ENCODE measurements around the gene GNG4. TPM values are rescaled to one million over a fixed set of nuclear protein-coding genes. Genes with fewer than 3 reads are reported as not detected.

GNG4 gene
- not detected for polyA plus RNA-seq

GRCh38 chr1:235649368-235650163 lies at the start of gene GNG4:
TSS of gene GNG4 (minus strand) at chr1:235649784. CDS start at chr1:235583838, 65,946 bp downstream.
- peaks cover 3 to 13% (median 11%) of the 10 kb centered on the region in 3 donors for H3K9me3 Mint-ChIP-seq
- H3K36me3 Mint-ChIP-seq = peaks cover 2% of the 10 kb centered on the region
- peak within 1 kb of the TSS; percentile 82 to 93 (median 88) for H3K4me3 Mint-ChIP-seq
- peak within 1 kb of the TSS; percentile 35 to 43 (median 35) for H3K27ac Mint-ChIP-seq
- peaks cover 52% of the 10 kb centered on the region for H3K27me3 Mint-ChIP-seq
- H3K4me1 Mint-ChIP-seq = peaks cover 10 to 15% (median 11%) of the 10 kb centered on the region in 3 donors

GRCh38 chr1:235697508-235697907 lies 47.9 kb upstream of the GNG4 start:
- peaks cover 31% of the 10 kb centered on the region for H3K36me3 Mint-ChIP-seq
- H3K4me3 Mint-ChIP-seq = no peak overlapping the region
- H3K27ac Mint-ChIP-seq = peak overlapping the region in 1 of 3 donors; percentile 11
- no peaks in the 10 kb centered on the region for H3K4me1 Mint-ChIP-seq
- no peaks in the 10 kb centered on the region for H3K9me3 Mint-ChIP-seq
- H3K27me3 Mint-ChIP-seq = no peaks in the 10 kb centered on the region

- Mint-ChIP-seq H3K4me3 (no peak overlapping the region), H3K27me3 (no peaks in the 10 kb centered on the region), H3K9me3 (no peaks in the 10 kb centered on the region), H3K4me1 (no peaks in the 10 kb centered on the region), H3K27ac (peak overlapping the region in 1 of 3 donors; percentile 5), H3K36me3 (peaks cover 12% of the 10 kb centered on the region)
Measured at GRCh38 chr1:235689356-235689755, 39.8 kb upstream of the GNG4 start.

GRCh38 chr1:235688096-235688495 lies 38.5 kb upstream of the GNG4 start:
- H3K27ac Mint-ChIP-seq = peak overlapping the region in 1 of 3 donors; percentile 87
- H3K4me3 Mint-ChIP-seq = no peak overlapping the region
- no peaks in the 10 kb centered on the region for H3K9me3 Mint-ChIP-seq
- no peaks in the 10 kb centered on the region for H3K27me3 Mint-ChIP-seq
- peaks cover 11% of the 10 kb centered on the region for H3K36me3 Mint-ChIP-seq
- H3K4me1 Mint-ChIP-seq = no peaks in the 10 kb centered on the region

GRCh38 chr1:235683653-235684052 lies 34.1 kb upstream of the GNG4 start:
- H3K4me1 Mint-ChIP-seq = no peaks in the 10 kb centered on the region
- peaks cover 21% of the 10 kb centered on the region for H3K36me3 Mint-ChIP-seq
- H3K9me3 Mint-ChIP-seq = peaks cover 0 to 3% (median 2%) of the 10 kb centered on the region in 3 donors
- no peak overlapping the region for H3K27ac Mint-ChIP-seq
- H3K27me3 Mint-ChIP-seq = no peaks in the 10 kb centered on the region
- H3K4me3 Mint-ChIP-seq = no peak overlapping the region

GRCh38 chr1:235682216-235682615 lies 32.6 kb upstream of the GNG4 start:
- Mint-ChIP-seq H3K36me3 (peaks cover 18% of the 10 kb centered on the region), H3K4me1 (no peaks in the 10 kb centered on the region), H3K27me3 (no peaks in the 10 kb centered on the region), H3K27ac (no peak overlapping the region), H3K4me3 (no peak overlapping the region), H3K9me3 (peaks cover 0 to 3% (median 2%) of the 10 kb centered on the region in 3 donors)

GRCh38 chr1:235679644-235680043 lies 30.1 kb upstream of the GNG4 start:
- Mint-ChIP-seq H3K27ac (no peak overlapping the region), H3K9me3 (peaks cover 7 to 14% (median 8%) of the 10 kb centered on the region in 3 donors), H3K4me3 (no peak overlapping the region), H3K36me3 (peaks cover 40% of the 10 kb centered on the region), H3K4me1 (no peaks in the 10 kb centered on the region), H3K27me3 (no peaks in the 10 kb centered on the region)

GRCh38 chr1:235679005-235679404 lies 29.4 kb upstream of the GNG4 start:
- peaks cover 7 to 14% (median 8%) of the 10 kb centered on the region in 3 donors for H3K9me3 Mint-ChIP-seq
- no peak overlapping the region for H3K27ac Mint-ChIP-seq
- no peaks in the 10 kb centered on the region for H3K4me1 Mint-ChIP-seq
- no peak overlapping the region for H3K4me3 Mint-ChIP-seq
- H3K27me3 Mint-ChIP-seq = no peaks in the 10 kb centered on the region
- H3K36me3 Mint-ChIP-seq = peaks cover 43% of the 10 kb centered on the region

- H3K27me3 Mint-ChIP-seq = no peaks in the 10 kb centered on the region
- peak overlapping the region in 1 of 4 donors; percentile 32 for H3K4me3 Mint-ChIP-seq
- peaks cover 16 to 43% (median 27%) of the 10 kb centered on the region in 3 donors for H3K9me3 Mint-ChIP-seq
- no peaks in the 10 kb centered on the region for H3K4me1 Mint-ChIP-seq
- peaks cover 61% of the 10 kb centered on the region for H3K36me3 Mint-ChIP-seq
- H3K27ac Mint-ChIP-seq = no peak overlapping the region
Measured at GRCh38 chr1:235675152-235675890, 25.7 kb upstream of the GNG4 start.

- peaks cover 67% of the 10 kb centered on the region for H3K36me3 Mint-ChIP-seq
- H3K9me3 Mint-ChIP-seq = peaks cover 23 to 51% (median 32%) of the 10 kb centered on the region in 3 donors
- H3K27ac Mint-ChIP-seq = no peak overlapping the region
- H3K4me1 Mint-ChIP-seq = no peaks in the 10 kb centered on the region
- H3K4me3 Mint-ChIP-seq = no peak overlapping the region
- H3K27me3 Mint-ChIP-seq = peaks cover 1% of the 10 kb centered on the region
Measured at GRCh38 chr1:235673981-235674380, 24.4 kb upstream of the GNG4 start.

- no peak overlapping the region for H3K27ac Mint-ChIP-seq
- no peaks in the 10 kb centered on the region for H3K4me1 Mint-ChIP-seq
- H3K36me3 Mint-ChIP-seq = peaks cover 65% of the 10 kb centered on the region
- peaks cover 23 to 51% (median 32%) of the 10 kb centered on the region in 3 donors for H3K9me3 Mint-ChIP-seq
- H3K27me3 Mint-ChIP-seq = peaks cover 1% of the 10 kb centered on the region
- no peak overlapping the region for H3K4me3 Mint-ChIP-seq
Measured at GRCh38 chr1:235671992-235672391, 22.4 kb upstream of the GNG4 start.

- H3K9me3 Mint-ChIP-seq = peaks cover 23 to 43% (median 25%) of the 10 kb centered on the region in 3 donors
- H3K4me3 Mint-ChIP-seq = no peak overlapping the region
- no peaks in the 10 kb centered on the region for H3K4me1 Mint-ChIP-seq
- peaks cover 51% of the 10 kb centered on the region for H3K36me3 Mint-ChIP-seq
- peaks cover 1% of the 10 kb centered on the region for H3K27me3 Mint-ChIP-seq
- no peak overlapping the region for H3K27ac Mint-ChIP-seq
Measured at GRCh38 chr1:235670157-235670776, 20.7 kb upstream of the GNG4 start.

GRCh38 chr1:235669277-235669676 lies 19.7 kb upstream of the GNG4 start:
- peaks cover 19 to 37% (median 25%) of the 10 kb centered on the region in 3 donors for H3K9me3 Mint-ChIP-seq
- no peak overlapping the region for H3K27ac Mint-ChIP-seq
- H3K36me3 Mint-ChIP-seq = peaks cover 51% of the 10 kb centered on the region
- no peaks in the 10 kb centered on the region for H3K4me1 Mint-ChIP-seq
- H3K27me3 Mint-ChIP-seq = peaks cover 1% of the 10 kb centered on the region
- H3K4me3 Mint-ChIP-seq = no peak overlapping the region

GRCh38 chr1:235663628-235664027 lies 14.0 kb upstream of the GNG4 start:
- Mint-ChIP-seq H3K4me1 (no peaks in the 10 kb centered on the region), H3K36me3 (peaks cover 27% of the 10 kb centered on the region), H3K27me3 (no peaks in the 10 kb centered on the region), H3K27ac (no peak overlapping the region), H3K9me3 (no peaks in the 10 kb centered on the region), H3K4me3 (no peak overlapping the region)

- no peaks in the 10 kb centered on the region for H3K4me1 Mint-ChIP-seq
- H3K9me3 Mint-ChIP-seq = no peaks in the 10 kb centered on the region
Measured at GRCh38 chr1:235661568-235661967, 12.0 kb upstream of the GNG4 start.

More at GRCh38 chr1:235661568-235661967, 12.0 kb upstream of the GNG4 start:
- no peak overlapping the region for H3K27ac Mint-ChIP-seq
- no peak overlapping the region for H3K4me3 Mint-ChIP-seq
- H3K27me3 Mint-ChIP-seq = peaks cover 2% of the 10 kb centered on the region
- peaks cover 27% of the 10 kb centered on the region for H3K36me3 Mint-ChIP-seq

Data from IgD-negative memory B cell (primary cell).